Lung microvascular endothelial cell (primary cell): ENCODE results near the gene CAMK1D. TPM values are rescaled to one million over a fixed set of nuclear protein-coding genes. Genes with fewer than 3 reads are reported as not detected.
"Not testable (repeated sequence)": the region's sequence is repeated elsewhere in the genome, so short reads cannot be mapped to it uniquely, and the experiment has no call there.

Experiments used
- DNase-seq, 2 donors: peaks; one replicate each; pipeline versions ENCODE4 v3.0.0 to v3.0.0-alpha.2; 2010; ENCODE audit warnings: low read depth in 2 of 2
- total RNA-seq: library from RNA; depleted of rRNA; stranded (reverse); fragments of >200 nt; gene quantifications from 2 replicates; pipeline ENCODE4 v1.2.1, GENCODE V29; 2014

The CAMK1D gene
- total RNA-seq, 1 donor from 2014 or later = 1.4 TPM

DNA sequence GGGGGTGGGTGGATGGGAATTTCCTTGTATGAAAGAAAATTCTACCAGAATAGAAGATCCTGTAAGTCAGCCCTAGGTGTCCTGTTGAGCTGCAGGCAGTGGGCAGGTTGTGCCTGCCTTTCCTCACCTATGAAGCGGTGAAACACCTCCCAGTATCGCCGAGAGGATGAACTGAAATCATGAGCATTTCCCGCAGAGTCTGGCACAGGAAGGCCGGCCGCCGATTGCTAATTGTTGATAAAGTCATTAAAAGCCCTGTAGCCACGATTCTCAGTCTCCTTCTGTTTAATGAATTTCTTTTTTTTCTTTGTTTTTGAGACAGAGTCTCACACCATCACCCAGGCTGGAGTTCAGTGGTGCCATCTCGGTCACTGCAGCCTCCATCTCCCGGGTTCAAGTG lies 142.1 kb downstream of the CAMK1D start:
- DNase-seq = no peak

DNA sequence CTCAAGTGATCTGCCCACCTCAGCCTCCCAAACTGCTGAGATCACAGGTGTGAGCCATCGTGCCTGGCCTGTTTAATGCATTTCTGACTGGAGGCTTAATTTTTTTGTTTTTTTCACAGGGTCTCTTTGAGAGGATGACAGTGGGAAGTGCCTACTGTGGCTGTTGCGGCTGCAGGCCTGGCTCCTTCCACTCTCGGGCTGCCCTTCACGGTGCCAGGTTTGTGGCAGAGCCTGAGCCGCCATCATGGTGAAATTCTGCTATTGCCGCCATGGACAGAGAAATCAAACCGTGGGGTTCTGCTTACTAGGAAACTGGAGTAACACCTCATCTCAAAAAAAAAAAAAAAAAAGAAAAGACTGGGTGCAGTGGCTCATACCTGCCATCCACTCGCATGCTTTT lies 142.7 kb downstream of the CAMK1D start:
- no peak for DNase-seq

DNA sequence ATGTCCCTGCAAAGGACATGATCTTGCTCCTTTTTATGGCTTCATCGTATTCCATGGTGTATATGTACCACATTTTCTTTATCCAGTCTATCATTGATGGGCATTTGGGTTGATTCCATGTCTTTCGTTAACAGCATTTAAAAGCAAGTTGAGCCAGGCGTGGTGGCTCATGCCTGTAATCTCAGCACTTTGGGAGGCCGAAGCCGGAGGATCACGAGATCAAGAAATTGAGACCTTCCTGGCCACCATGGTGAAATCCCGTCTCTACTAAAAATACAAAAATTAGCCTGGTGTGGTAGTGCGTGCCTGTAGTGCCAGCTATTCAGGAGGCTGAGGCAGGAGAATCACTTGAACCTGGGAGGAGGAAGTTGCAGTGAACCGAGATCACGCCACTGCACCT lies 147.7 kb downstream of the CAMK1D start:
- not testable (repeated sequence) for DNase-seq

DNA sequence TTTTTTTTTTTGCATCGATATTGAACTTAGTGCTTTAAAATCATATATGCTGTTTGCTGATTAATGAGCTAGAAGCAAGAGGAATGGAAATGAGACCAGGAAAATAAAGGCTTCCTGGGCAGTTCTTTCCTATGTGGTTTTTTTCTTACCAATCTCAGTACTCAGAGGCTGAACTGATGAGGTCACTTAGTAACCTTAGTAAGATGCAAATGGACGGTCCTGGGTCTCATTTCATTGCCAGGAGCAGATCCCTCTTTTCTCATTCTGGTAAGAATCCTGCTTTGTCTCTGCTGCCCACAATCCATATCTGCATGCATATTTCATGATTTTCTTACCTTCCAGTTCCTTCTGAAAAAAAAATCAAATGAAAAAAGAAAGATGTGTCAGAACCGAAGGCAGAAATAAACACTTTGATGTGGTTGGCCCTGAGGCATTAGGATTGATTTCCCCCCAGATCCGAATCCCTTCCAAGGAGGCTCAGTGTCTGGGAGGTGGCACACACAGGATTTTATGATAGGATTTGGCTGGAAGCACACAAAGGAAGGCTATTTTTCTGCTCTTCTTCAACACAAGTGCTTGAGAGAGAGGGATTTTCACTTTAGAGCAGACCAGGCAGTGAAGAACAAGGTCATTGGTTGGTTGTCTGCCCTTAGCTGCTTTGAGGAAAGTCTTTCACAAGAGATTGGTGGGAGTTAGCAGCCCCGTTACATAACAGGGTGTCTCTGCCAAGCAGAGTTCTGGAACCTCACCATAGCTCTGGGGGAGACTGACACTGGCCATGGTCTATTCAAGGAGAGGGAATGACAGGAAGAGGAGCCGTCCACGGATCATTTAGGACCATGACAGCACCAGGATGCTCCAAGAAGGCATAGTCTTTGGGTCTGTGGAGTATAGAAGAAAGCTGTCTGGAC lies 150.0 kb downstream of the CAMK1D start:
- DNase-seq = no peak

DNA sequence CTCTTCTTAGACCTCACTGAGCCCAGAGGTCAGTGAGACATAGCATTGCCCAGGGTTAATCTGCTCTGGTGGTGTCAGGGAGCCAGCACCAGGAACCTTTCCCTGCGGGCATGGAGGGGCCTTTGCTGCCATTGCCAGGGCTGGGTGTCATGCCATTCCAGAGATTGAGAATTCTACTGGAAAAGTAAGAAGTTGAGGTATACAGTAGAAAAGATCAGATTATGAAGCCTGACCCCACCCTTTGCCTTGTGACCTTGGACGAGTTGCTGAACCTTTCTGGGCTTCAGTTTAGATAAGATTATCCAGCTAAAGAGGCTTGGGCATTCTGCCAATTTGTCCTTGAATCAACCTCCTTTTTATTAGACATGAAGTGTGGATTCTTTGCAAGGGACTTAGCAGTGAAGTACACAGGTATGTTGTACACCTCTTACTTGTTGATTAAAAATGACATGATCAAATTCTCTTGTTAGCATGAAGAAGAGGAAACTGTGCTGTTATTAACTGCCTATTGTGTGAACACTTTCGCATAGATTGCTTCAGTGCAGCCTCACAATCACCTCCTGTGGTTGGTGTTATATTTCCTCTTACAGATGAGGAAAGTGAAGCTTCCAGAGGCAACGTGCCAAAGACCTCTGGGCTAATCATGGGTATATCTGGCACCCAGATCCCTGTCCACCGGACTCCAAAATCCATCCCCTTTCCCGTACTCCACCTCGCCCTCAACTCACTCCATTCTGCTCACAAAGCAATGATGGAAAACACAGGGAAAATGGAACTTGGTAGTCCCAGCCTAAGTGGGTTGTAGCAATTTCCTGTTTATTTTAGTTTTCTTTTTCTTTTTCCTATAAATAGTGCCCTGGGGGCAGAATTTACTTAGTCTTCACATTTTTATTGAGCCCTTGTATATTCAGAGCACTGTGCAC lies 151.3 kb downstream of the CAMK1D start:
- peak; percentile 6 to 37 for DNase-seq

DNA sequence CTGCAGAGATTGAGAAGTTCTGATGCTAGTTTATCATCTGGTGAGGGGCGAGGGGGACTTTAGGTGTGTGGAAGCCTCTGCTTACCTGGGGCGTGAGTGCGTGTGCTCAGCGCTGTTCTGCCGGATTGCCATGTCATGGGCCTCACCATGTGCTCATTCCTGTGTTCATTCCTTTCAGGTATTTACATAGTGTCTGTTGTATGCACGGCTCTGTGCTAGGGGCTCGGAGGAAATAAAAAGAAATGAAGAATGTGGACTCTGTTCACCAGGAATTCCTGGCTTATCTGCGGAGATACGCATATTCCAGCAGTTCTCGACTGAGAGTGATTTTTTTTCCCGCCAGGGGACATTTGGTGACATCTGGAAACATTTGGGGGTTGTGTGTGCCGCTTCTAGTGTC lies 152.0 kb downstream of the CAMK1D start:
- no peak for DNase-seq

DNA sequence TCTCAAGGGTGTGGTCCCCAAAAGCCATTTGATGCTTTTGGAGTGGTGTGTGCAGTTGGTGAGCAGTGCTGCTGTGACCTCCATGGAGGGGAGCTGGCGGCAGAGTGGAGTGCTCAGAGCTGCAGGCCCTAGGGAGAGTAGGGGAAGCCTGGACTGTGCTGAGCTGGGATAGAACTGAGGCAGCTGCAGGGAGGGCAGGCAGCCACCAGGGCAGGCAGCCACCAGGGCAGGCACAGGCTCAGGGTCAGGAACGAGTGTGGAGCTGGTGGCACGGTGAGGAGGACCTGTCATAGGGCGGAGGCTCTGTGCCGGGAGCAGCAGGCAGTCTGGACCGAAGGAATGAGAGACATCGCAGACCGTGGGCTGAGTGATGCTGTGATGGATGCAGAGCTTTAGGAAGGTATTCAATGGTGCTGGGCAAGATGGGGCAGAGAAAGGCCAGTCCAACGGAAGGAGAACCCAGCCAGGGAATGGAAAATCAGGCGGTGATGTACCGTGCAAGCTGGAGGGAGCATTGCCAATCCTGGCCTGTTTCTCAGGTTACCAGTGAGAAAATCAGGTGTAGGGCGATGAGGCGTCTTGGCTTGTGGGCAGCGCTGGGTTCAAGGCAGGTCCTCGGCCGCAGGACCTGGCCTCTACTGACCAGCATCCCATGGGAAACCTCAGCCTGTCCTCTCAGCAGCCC lies 152.6 kb downstream of the CAMK1D start:
- no peak for DNase-seq

DNA sequence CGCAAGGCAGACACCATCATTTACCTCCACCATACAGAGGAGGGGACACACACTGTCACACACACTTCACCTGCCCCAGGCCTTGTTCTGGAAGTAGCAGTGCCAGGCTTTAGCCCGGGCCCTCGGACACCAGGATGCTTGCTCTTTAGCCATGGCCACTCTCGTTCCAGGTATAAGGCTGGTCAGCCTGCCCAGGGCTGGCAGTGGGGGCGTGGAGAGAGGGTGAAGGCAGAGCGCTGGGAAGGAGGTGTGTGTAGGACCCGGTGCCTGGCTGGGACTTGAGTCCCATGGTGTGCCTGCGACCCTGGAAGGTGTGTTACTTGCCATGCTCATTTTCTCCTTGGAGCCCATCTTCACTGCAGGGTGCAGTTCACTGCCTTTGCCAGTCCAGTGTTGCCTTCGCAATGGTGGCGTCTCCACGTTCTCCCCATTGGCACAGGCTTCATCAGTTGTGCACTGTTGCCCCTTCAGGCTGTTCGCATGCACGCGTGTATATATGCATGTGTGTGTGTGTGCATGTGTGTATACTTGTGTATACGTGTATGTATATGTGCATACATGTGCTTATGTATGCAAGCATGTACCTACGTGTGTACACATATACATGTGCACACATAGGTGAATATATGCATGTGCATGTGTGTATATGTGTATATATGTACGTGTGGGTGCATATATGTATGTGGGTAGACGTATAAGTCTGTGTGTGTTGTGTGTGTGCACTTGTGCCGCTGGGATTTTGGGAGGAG lies 153.4 kb downstream of the CAMK1D start:
- no peak for DNase-seq

DNA sequence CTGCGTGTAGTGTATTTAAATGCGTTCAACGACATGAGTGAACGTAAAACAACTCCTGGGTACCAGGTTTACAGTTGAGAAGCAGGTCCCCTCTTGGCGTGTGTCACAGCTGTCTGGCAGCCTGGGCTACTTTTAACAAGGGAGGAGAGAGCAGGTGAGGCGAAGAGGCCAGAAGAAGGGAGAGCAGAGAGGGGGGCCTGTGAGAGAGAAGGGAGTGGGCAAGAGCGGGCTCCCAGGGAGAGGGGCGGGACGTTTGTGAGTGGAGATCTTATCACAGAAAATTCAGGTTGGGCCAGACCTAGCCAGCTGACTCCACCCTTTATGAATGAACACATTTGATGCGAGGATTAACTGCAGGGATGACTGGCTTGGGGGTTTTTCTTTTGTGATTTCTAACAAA lies 154.0 kb downstream of the CAMK1D start:
- no peak for DNase-seq

DNA sequence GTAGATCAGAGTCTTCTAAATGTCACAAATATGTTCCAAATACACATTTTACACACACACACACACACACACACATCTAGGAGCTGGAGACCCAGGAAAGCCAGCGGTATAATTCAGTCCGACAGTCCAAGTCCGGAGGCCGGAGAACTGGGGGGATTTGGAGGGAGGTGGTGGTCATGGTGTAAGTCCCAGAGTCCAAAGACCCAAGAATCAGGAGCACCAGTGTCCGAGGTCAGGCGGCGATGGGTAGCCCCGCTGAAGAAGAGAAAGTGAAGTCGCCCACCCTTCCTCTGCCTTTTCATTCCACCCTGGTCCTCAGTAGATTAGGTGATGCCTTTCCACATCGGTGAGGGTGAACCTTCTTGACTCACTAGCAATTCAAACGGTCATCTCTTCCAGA lies 154.8 kb downstream of the CAMK1D start:
- no peak for DNase-seq

DNA sequence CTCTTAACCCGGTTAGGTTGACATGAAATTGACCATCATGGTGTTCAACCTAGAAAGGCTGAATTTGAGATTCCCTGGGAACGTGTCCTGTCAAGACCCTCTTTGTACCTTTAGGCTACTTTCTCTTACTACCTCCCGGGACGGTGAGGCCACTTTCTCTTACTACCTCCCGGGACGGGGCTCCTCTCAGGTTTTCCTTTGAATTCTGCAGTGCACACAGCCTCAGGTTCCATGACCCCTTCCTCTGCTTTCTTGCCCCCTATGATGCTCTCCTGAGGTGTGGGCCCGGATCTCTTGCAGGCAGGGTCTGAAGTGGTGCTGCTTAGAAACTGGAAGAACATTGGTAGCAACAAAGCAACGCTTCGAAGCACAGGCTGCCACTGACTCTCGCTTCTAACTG lies 155.3 kb downstream of the CAMK1D start:
- no peak for DNase-seq

DNA sequence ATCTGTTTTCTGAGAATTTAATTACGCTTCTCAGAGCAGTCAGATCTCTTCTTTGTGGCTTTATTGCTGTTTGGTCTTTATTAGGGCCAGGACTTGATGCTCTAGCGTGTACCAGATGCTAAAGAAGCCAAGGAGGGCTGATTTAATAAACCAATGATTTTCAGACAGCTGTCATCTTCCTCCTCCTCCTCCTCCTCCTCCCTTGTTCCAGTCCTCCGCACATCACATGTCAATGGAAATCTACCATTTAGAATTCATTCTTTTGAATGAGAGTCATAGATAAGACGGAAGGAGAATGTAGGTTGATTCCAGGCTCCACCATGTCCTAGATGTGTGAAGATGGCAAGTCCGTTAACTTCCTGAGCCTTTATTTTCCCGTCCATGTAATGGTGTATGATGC lies 156.3 kb downstream of the CAMK1D start:
- no peak for DNase-seq

DNA sequence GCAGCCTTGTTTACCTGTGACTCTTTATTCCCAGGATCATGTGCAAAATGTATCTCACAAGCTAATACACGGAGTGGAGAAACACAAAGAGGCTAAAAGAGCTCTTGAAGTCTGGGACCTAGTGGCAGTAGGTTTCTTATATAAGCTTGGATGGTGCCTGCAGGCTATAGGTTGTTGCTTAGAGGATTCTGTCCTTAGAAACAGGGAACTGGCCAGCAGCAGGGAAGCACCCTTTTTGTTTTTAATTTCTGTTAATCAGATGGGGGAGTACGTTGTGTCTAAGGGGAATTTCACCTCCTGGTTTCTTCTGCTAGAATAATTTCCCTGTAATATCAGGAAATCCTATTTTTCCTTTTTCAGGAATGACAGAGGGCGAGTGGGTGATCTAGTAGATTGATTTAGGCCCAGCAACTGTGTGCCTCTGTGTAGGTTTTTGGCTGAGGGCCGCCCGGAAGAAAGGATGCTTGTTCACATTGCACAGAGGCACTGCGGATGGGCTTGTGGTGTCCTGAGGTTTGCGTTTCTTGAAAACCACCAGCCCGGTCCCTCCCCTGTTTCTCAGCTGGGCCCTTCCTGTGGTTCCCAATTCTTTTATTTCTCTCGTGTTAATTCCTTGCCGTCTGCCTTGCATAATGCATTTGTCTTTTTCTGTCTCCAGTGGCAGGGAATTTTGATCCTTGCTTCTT lies 158.0 kb downstream of the CAMK1D start:
- no peak for DNase-seq

DNA sequence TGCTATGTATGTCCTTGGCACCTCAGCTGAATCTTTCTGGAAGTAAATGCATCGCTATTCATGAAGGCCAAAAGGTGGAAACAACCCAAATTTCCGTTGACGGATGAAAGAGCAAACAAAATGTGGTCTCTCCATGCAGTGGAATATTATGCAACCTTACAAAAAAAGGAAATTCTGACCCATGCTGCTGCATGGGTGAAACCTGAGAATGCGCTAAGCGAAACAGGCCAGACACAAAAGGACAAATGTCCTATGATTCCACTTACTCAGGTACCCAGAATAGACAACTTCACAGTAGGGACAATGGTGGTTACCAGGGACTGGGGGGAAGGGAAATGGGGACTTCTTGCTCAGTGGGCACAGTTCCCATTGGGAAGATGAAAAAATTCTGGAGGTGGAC lies 158.8 kb downstream of the CAMK1D start:
- no peak for DNase-seq

DNA sequence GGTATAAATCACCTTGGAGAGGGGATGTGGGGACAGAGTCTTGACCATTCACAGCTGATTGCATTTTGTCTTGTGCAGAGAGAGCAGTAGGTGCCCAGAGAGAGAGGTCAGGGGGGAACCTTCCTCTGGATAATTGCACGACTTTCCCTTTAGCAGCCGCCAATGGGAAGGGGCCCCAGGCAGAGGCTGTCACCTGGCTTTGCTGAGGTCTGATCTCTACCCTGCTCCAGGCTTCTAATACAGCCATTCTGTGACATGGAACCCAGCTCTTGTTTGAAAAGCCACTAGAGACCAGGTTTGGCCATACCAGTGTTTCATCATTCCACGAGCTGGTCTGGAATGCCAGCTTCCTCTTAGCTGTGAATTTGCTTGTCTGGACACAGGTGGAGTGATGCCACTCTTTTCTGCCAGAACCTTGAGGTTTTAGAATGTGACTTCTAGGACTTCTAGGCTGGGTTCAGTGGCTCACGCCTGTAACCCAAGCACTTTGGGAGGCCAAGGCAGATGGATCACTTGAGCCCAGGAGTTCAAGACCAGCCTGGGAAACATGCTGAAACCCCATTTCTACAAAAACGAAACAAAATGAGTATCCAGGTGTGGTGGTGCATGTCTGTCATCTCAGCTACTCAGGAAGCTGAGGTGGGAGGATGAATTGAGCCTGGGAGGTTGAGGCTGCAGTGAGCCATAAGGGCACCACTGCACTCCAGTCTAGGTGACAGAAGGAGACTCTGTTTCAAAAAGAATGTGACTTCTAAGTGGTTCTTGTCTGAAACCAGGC lies 159.9 kb downstream of the CAMK1D start:
- no peak for DNase-seq

DNA sequence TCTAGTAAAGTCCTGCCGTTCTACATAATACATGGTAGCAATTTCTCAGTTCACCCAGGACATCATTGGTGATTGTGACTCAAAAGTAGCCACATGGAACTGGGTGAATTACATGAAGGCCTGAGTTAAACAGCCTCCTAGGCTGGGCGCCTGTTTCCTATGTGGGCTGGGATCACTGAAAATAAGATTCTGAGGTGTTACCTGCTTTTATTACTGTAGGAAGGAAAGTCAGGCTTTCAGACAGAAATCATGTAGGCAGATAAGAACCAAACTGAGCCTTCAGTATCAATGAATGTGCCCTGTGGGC lies 160.4 kb downstream of the CAMK1D start:
- DNase-seq = no peak

DNA sequence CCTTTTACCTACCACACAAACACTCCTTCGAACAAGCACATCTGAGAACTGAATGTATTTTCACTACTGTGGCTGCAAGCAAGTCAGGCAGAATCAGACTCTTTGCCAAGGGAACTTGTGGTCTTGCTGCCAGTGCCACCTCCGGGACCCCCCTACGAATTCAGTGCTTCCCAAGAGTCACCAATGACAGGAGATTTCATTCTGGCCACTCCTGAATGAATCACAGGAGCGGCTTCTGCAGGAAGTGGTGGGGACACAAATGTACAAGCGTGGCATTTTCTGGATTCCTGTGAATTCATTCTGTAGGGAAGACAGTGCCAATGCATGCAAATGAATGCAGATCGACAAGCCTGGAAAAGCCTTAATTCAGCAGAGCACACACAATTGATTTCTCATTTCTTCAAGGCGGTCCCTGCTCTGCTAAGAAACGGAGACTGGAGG lies 161.2 kb downstream of the CAMK1D start:
- peak in 1 of 2 donors; percentile 9 for DNase-seq

DNA sequence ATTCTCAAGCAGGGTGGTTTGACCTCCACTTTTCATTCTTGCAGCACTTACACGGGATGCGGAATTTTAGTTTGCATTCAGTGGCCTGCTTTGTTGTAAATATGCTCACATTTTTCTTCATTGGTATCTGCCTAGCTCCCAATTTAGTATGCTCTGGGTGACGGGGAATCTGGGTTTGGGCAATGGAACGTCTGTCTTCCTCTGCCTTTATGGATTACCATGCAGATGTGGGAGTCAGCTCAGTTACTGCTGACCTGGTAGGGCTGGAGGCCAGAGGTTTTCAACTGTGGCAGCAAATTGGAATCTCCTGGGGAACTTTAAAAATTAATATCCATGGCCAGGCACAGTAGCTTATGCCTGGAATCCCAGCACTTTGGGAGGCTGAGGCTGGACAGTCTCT lies 161.6 kb downstream of the CAMK1D start:
- DNase-seq = no peak

DNA sequence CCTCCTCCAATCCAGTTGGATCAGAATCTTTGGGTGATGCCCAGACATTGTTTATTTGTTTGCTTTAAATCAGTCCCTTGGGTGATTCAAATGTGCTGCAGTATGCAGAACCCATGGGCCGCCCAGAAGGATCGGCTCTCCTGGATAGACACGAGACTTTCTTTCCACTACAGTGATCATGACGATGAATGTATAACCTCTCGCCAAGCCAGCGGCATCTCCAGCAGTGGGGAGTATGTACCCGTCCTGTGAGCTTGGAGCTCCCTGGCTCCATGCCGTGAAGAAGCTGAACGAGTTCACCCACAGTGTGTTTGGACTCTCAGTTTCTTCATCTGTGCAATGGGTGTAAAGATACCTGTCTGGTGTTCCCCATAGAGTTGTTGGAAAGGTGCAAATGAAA lies 162.3 kb downstream of the CAMK1D start:
- DNase-seq = no peak
